Activated naive CD8-positive, alpha-beta T cell treated with anti-CD3 and anti-CD28 coated beads, Interleukin-2, amount 50 U/mL, for 24 hours (primary cell): Measurements from ENCODE around the gene LECT2.

ENCODE experiments used
- ATAC-seq: fragments of 150-1000 bp; cut with Tn5 transposase; one replicate; pipeline ENCODE4 v1.10.0; 2021
- DNase-seq: peaks from one replicate; pipeline ENCODE4 v3.0.0; 2021
- H3K27ac Mint-ChIP-seq: one replicate; pipeline ENCODE4 v1.8.0; 2021; ENCODE audit warnings: mild to moderate bottlenecking, mixed read lengths
- H3K27me3 Mint-ChIP-seq: one replicate; pipeline ENCODE4 v1.8.0; 2021; ENCODE audit warnings: mixed read lengths
- H3K36me3 Mint-ChIP-seq: one replicate; pipeline ENCODE4 v1.8.0; 2021; ENCODE audit warnings: low read depth, mixed read lengths
- H3K4me1 Mint-ChIP-seq: one replicate; pipeline ENCODE4 v1.8.0; 2021; ENCODE audit warnings: mixed read lengths
- H3K4me3 Mint-ChIP-seq: one replicate; pipeline ENCODE4 v1.8.0; 2021; ENCODE audit warnings: mild to moderate bottlenecking, moderate library complexity, mixed read lengths
- H3K9me3 Mint-ChIP-seq: one replicate; pipeline ENCODE4 v1.8.0; 2021; ENCODE audit warnings: mixed read lengths

Gene LECT2

DNA sequence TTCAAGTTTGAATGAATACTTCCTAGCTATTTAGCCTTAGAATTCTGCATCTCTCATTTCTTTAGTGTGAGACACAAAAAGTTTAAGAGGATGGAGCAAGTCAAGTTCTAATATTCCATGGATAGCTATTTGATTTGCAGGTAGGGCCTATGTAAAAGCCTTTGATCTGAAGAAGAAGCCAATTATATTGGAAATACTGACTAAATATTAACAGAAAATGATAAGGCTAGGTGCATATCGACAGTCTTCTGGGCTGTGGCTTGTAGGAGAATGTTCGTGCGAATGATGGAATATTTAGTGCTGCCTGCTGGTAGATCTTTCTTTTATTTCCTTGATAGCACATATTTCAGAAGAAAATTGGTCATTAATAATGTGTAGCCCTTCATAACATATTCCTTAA is at the start of gene LECT2:
Gene LECT2, minus strand, starts transcription at position 85 of the 400 bp plus-strand sequence. CDS start 150 bp downstream, outside the sequence.
- H3K36me3 Mint-ChIP-seq = no peaks in the 10 kb centered on the region
- H3K27ac Mint-ChIP-seq = no peak within 1 kb of the TSS
- H3K4me3 Mint-ChIP-seq = no peak within 1 kb of the TSS
- no peaks in the 10 kb centered on the region for H3K4me1 Mint-ChIP-seq
- H3K27me3 Mint-ChIP-seq = peaks cover 17% of the 10 kb centered on the region
- H3K9me3 Mint-ChIP-seq = no peaks in the 10 kb centered on the region
- no peak for ATAC-seq
- no peak for DNase-seq

DNA sequence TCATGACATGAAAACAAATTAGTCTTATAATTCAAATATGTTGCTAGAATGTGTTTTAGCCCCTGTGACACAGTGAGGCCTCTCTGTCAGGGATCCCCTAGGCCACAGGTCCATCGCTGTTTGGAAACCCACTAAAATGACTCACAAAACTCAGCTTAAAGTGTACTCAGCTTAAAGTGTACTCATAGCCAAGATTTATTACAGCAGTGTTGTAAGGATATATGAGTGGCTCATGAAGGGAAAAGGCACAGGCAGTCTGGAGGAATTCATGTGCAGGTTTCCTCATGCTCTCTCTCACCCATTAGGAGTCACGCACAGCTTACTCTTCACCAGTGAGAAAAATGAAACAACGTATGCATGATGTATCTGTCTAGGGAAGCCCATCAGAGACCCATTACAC is 49.7 kb upstream of the LECT2 start:
- H3K4me1 Mint-ChIP-seq = no peaks in the 10 kb centered on the region
- ATAC-seq (no peak), DNase-seq (no peak)
- H3K27me3 Mint-ChIP-seq = no peaks in the 10 kb centered on the region
- no peak overlapping the region for H3K4me3 Mint-ChIP-seq
- no peak overlapping the region for H3K27ac Mint-ChIP-seq
- H3K36me3 Mint-ChIP-seq = no peaks in the 10 kb centered on the region
- H3K9me3 Mint-ChIP-seq = no peaks in the 10 kb centered on the region

DNA sequence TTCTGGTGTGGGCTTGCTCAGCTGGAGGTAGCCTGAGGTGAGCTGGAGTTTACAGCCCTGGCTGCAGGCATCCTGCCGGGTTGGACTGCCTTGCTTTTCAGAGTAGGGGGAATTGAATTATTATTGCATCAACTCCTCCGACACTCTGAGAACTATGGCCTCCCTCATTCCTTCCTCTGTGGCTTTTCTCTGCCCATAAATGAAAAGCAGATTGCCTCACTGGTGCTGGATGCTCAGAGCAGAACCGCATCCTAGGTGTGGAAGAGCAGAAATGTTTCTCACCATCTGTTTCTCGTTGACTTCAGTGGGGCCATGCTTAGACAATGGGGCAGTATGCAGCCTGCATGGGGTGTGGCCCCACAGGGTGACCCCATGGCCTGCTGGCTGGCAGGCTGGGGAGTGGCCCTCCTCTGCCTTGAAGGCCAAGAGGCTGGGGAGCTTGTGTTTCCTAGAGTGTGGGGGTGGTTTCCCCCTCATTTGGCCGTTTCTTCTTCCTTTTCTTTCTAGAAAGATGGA is 46.7 kb upstream of the LECT2 start:
- no peaks in the 10 kb centered on the region for H3K4me1 Mint-ChIP-seq
- peaks cover 5% of the 10 kb centered on the region for H3K27me3 Mint-ChIP-seq
- DNase-seq = no peak
- no peaks in the 10 kb centered on the region for H3K9me3 Mint-ChIP-seq
- H3K4me3 Mint-ChIP-seq = no peak overlapping the region
- no peak for ATAC-seq
- no peak overlapping the region for H3K27ac Mint-ChIP-seq
- no peaks in the 10 kb centered on the region for H3K36me3 Mint-ChIP-seq

DNA sequence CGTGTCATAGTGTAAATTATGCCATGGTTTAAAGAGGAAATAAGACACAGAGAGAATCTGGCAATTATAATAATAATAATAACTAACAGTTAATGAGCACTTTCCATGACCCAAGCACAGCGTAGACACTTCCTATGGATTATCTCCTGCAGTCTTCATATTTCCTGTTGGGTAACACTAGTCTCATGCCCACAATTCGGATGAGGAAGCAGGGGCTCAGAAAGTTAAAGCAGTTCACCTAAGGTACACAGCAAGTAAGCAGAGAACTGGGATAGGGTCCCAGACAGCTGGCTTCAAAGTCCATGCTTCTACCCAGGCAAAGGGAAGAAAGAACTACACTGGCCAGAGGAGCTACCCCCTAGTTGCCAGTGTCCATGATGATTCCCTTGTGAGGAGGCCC is 46.1 kb upstream of the LECT2 start:
- no peak for ATAC-seq
- Mint-ChIP-seq H3K4me3 (no peak overlapping the region), H3K4me1 (no peaks in the 10 kb centered on the region)

DNA sequence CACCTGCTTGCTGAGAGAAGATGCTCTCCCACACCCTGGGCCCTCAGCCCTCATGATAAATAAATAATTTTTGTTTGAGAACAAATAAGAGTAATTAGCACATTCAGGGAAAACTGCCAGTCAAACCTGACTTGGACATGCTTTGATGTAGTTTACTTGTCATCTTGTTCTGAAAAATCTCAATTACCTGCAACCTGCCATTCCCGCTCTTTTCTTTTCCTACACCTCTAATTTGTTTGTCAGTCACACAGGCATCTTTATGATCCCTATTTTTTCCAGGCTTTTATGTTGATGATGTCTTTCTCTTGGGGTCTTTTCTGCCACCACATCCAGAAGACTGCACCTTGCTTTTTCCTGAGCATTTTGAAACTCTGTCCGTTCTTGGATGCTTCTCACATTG is 45.4 kb upstream of the LECT2 start:
- H3K27me3 Mint-ChIP-seq = peaks cover 5% of the 10 kb centered on the region
- ATAC-seq (no peak), DNase-seq (no peak)
- no peak overlapping the region for H3K27ac Mint-ChIP-seq
- H3K4me1 Mint-ChIP-seq = no peaks in the 10 kb centered on the region
- no peaks in the 10 kb centered on the region for H3K36me3 Mint-ChIP-seq
- H3K9me3 Mint-ChIP-seq = no peaks in the 10 kb centered on the region
- H3K4me3 Mint-ChIP-seq = no peak overlapping the region

More for the DNA sequence above, 46.1 kb upstream of the LECT2 start:
- H3K27me3 Mint-ChIP-seq = peaks cover 5% of the 10 kb centered on the region
- no peak for DNase-seq
- no peaks in the 10 kb centered on the region for H3K9me3 Mint-ChIP-seq
- no peaks in the 10 kb centered on the region for H3K36me3 Mint-ChIP-seq
- no peak overlapping the region for H3K27ac Mint-ChIP-seq

DNA sequence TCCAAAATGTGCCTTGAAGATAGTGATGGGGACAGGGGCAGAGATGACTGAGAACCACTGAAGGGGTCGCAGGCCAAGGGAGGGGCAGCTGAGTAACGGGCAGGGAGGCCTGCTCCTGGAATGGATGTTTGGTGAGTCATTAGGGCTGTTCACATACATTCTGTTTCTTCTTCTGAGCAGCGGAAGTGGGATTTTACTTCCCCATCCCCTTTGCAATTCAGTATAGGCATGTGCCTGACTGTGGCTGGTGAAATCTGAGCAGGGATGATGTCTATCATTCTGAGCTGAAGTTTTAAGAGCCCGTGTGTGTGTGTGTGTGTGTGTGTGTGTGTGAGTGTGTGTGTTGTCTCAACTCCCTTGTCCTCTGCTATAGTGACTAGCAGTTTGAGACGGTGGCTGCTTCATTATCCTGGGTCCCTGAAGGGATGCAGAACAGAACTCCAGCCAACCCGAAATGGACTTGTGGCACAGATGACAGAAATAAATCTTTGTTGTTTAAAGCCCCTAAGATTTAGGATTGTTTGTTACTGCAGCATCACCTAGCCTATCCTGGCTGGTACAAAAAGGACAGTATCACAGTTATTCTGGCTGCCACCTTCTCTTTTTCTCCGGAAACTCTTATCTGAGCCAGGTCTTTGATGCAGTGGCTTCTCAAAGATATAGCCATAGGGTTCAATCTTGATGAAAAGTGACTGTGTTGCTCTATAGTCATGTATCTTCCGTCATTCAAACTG is 44.8 kb upstream of the LECT2 start:
- Mint-ChIP-seq H3K36me3 (no peaks in the 10 kb centered on the region), H3K4me1 (no peaks in the 10 kb centered on the region), H3K27ac (no peak overlapping the region), H3K4me3 (no peak overlapping the region), H3K27me3 (peaks cover 9% of the 10 kb centered on the region), H3K9me3 (no peaks in the 10 kb centered on the region)
- ATAC-seq (no peak), DNase-seq (no peak)

DNA sequence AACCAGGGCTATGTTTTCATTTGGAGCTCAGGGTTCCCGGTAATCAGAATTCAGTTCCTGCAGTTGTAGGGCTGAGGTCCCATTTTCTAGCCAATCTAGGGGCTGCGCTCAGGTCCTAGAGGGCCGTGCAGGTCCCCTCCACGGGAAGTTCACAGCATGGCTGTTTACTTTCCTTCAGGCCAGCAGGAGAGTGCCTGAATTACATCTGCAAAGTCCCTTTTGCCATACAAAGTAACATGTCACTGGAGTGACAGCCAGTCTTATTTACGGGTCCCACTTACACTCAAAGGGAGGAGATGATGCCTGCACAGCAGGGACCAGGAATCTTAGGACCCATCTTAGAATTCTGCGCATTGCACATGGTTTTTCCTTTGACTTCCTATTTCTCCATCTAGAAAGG is 44.1 kb upstream of the LECT2 start:
- DNase-seq = no peak
- Mint-ChIP-seq H3K9me3 (no peaks in the 10 kb centered on the region), H3K4me1 (no peaks in the 10 kb centered on the region), H3K27ac (no peak overlapping the region), H3K27me3 (peaks cover 9% of the 10 kb centered on the region), H3K4me3 (no peak overlapping the region), H3K36me3 (no peaks in the 10 kb centered on the region)
- ATAC-seq = no peak

DNA sequence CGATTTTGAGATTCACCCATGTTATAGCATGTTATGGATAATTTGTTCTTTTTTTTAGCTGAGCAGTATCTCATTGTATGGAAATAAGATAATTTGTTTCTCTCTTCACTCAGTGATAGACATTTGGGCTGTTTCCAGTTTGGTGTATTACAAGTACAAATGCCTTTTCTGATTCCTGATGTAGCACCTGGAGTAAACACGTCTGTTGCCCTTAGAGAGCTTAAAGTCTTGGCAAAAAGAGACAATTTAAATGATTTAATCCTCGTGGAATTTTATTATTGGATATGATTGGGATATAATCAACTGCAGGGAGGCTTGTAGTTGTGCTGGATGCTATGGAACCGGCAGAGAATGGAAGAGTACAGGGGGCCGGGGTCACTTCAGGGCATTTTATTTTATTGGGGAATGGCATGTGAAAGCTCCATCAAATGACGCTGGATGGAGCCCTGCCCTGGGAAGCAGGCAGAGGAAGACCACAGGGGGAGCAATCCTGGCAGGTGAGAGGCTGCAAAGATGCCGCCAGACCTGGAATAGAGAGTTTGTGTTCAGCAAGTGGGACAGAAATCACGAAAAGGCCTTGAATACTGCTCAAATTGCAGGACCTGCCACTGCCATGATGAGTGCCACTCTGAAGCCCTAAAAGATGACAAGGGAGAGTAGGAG is 43.0 kb upstream of the LECT2 start:
- Mint-ChIP-seq H3K27me3 (peaks cover 9% of the 10 kb centered on the region), H3K27ac (no peak overlapping the region), H3K9me3 (no peaks in the 10 kb centered on the region), H3K4me1 (no peaks in the 10 kb centered on the region), H3K4me3 (no peak overlapping the region), H3K36me3 (no peaks in the 10 kb centered on the region)
- DNase-seq (no peak), ATAC-seq (no peak)

DNA sequence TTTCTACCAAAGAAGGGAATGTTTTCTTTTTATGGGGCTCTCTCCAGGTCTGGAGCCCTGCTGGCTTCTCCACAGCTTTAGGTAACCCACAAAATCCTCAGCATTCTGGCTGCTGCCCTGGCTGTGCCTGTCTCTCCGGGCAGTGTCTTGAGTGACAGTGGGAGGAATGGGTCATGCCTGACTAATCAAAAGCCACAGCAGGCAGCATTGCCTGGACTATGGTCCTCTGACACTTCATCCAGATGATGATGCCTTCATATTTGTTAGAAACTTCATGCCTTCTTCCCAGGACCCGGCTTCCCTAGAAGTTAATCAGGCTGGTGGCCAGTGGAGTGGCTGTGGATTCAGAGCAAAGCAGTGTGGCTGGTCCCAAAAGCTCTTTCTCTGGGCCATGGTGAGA is 41.8 kb upstream of the LECT2 start:
- H3K9me3 Mint-ChIP-seq = no peaks in the 10 kb centered on the region
- H3K27ac Mint-ChIP-seq = no peak overlapping the region
- no peak for DNase-seq
- no peak overlapping the region for H3K4me3 Mint-ChIP-seq
- no peak for ATAC-seq
- peaks cover 9% of the 10 kb centered on the region for H3K27me3 Mint-ChIP-seq
- H3K4me1 Mint-ChIP-seq = no peaks in the 10 kb centered on the region
- no peaks in the 10 kb centered on the region for H3K36me3 Mint-ChIP-seq

DNA sequence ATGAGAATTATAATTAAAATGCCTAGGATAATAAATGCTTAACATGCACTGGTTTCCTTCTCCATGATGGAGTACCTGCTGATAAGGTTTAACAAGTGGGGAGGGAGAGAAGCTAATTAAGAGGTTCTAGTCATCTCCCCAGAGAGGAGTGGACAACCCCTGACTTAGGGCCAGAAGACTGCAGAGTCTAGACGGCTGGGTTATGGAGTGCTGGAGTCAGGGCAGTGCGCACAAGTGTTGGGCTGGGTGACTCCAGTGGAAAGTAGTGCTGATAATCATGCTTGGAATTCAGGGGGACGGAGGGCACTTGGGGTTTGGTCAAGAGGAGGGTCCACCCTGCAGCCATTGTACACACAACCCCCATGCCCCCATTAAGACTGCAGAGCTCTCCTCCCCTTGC is 41.2 kb upstream of the LECT2 start:
- no peaks in the 10 kb centered on the region for H3K4me1 Mint-ChIP-seq
- ATAC-seq (no peak), DNase-seq (no peak)
- H3K4me3 Mint-ChIP-seq = no peak overlapping the region
- no peaks in the 10 kb centered on the region for H3K9me3 Mint-ChIP-seq
- H3K27ac Mint-ChIP-seq = no peak overlapping the region
- peaks cover 9% of the 10 kb centered on the region for H3K27me3 Mint-ChIP-seq
- no peaks in the 10 kb centered on the region for H3K36me3 Mint-ChIP-seq

DNA sequence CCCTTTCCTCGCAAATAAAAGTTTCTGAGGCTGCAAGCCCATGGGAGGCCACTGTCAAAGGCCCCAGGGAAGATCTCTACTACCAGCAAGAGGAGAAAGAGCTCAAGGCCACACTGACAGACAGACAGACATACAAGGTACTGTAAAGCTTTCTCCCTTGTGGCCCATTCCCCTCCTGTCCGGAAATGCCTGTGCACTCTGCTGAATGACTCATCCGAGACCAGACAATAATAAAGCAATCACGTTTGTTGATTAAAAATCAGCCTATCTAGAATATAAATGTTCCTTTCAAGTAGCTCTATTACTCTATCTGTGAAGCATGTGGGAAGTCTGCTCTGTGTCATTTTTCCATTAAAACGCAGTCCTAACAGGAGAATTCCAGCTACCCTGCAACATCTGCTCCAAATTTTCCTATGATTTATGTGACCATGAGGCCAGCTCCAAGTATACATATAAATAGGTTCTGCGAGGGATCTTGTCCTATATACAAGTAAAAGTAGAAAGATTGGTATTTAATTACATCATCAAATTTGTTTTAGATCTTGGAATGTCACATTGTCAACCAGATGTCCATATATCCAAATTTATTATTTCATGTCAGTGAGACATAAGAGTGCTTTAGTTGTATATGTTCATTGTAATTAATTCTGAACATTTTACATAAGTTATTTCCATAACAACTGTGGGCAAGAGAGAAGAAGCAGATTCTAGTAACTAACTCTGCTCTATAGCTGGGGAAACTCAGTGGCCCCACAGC is 39.3 kb upstream of the LECT2 start:
- no peaks in the 10 kb centered on the region for H3K9me3 Mint-ChIP-seq
- no peaks in the 10 kb centered on the region for H3K36me3 Mint-ChIP-seq
- ATAC-seq (no peak), DNase-seq (no peak)
- no peak overlapping the region for H3K4me3 Mint-ChIP-seq
- H3K27me3 Mint-ChIP-seq = peaks cover 10% of the 10 kb centered on the region
- no peaks in the 10 kb centered on the region for H3K4me1 Mint-ChIP-seq
- H3K27ac Mint-ChIP-seq = no peak overlapping the region

DNA sequence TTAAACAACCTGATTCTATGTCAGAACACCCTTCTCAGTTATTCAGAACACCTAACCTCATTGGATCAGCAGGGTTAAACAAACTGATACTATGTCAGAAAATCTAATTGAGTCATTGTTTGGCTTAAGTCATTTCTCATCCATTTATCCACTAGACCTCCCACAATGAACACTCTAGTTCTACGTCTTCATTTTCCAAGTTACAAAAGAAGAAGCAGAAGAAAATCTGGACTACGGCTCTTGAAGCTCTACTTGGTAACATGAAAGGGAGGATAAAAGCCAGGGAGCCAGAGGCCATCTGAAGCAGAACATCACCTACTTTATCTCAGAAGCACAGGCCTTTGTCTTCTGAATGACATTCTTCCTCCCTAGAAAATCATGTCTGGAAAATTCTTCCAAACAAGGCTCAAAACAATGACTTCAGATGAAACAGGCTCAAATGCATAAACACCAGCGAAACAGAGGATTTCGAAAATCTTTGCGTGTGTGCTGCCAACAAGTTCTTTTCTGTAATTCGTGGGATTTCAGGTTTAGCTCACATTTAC is 38.6 kb upstream of the LECT2 start:
- Mint-ChIP-seq H3K36me3 (no peaks in the 10 kb centered on the region), H3K4me1 (no peaks in the 10 kb centered on the region), H3K27me3 (peaks cover 10% of the 10 kb centered on the region), H3K9me3 (no peaks in the 10 kb centered on the region), H3K27ac (no peak overlapping the region), H3K4me3 (no peak overlapping the region)
- DNase-seq = no peak
- no peak for ATAC-seq

DNA sequence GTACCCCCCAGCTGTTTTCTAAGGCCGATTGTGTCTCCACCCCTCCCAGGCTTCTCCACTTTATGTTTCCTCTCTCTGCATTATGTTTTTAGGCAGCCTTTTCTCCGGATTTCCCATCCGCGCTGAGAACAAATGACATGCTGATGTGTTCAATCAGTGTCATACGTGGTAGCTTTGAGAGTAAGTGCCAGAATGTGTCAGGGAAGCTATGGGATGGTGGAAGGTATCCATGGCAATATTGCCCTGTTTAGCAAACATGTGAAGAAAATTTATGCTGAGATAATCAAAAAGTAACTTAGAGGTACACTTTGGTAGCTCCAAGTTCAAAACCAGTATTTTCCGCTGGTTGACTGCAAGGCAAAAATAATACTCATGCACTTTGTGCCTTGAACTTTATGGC is 36.6 kb upstream of the LECT2 start:
- Mint-ChIP-seq H3K4me3 (no peak overlapping the region), H3K9me3 (no peaks in the 10 kb centered on the region), H3K27ac (no peak overlapping the region), H3K36me3 (no peaks in the 10 kb centered on the region), H3K27me3 (peaks cover 13% of the 10 kb centered on the region), H3K4me1 (no peaks in the 10 kb centered on the region)
- ATAC-seq (no peak), DNase-seq (no peak)

DNA sequence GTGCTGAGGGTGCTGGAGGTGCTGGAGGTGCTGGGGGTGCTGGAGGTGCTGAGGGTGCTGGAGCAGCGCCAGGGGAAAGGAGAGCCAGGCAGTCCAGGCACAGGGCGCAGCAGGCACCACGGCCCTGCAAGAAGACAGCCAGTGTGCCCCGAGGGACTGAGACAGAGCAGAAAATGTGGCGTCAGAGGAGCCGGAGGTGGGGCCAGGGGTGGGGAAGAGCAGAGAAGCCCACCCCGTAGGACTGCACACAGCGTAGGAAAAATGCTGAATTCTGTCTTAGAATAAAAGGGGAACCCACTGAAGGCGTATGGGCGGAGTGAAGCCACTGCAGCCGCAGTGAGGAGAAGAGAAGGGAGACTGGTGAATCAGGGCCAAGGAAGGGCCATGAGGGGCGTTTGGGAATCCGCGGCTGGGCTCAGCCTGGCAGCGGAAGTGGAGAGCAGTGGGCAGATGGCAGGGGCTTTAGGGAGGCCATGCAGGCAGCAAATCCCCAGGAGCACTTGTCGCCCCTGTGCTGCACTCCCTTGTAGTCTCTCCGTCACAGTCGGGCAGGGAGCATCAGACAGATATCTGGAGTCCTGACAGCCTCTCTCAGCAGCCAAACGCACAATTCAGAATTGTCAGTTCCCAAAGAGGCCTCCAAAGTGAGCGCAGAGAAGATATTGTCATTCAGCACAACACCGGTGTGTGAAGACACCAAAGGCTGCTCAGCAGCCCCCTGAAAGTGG is 35.9 kb upstream of the LECT2 start:
- no peaks in the 10 kb centered on the region for H3K4me1 Mint-ChIP-seq

More for the DNA sequence above, 35.9 kb upstream of the LECT2 start:
- H3K36me3 Mint-ChIP-seq = no peaks in the 10 kb centered on the region
- no peak overlapping the region for H3K27ac Mint-ChIP-seq
- H3K27me3 Mint-ChIP-seq = peaks cover 16% of the 10 kb centered on the region
- DNase-seq (no peak), ATAC-seq (no peak)
- H3K4me3 Mint-ChIP-seq = no peak overlapping the region
- H3K9me3 Mint-ChIP-seq = no peaks in the 10 kb centered on the region
